Dedifferentiated amniotic fluid mesenchymal stem cell (primary cell): Measurements from ENCODE around the gene THBS1.

Experiments used
- DNase-seq: peaks from one replicate; pipeline ENCODE4 v3.0.0-alpha.2; 2016; ENCODE audit errors: extremely low spot score

The THBS1 gene

DNA sequence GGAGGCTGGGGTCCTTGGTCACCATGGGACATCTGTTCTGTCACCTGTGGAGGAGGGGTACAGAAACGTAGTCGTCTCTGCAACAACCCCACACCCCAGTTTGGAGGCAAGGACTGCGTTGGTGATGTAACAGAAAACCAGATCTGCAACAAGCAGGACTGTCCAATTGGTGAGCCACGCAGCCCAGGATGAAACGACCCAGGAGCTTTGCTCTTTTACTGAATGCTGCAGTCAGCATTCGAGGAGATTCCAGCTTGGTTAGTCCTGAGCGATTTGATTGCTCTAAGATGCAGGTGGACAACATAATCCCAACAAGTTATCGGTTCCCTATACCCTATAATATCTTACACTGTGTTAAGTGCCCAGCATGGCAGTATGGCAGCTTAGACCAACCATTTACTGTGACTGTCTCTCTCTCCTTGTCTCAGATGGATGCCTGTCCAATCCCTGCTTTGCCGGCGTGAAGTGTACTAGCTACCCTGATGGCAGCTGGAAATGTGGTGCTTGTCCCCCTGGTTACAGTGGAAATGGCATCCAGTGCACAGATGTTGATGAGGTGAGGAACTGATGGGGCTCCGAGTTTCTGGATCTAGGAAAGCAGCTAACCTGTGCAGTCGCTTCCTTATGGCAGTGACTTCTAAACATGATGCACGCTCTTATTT, 7.8 kb downstream of the THBS1 start:
- peak; percentile 17 for DNase-seq

DNA sequence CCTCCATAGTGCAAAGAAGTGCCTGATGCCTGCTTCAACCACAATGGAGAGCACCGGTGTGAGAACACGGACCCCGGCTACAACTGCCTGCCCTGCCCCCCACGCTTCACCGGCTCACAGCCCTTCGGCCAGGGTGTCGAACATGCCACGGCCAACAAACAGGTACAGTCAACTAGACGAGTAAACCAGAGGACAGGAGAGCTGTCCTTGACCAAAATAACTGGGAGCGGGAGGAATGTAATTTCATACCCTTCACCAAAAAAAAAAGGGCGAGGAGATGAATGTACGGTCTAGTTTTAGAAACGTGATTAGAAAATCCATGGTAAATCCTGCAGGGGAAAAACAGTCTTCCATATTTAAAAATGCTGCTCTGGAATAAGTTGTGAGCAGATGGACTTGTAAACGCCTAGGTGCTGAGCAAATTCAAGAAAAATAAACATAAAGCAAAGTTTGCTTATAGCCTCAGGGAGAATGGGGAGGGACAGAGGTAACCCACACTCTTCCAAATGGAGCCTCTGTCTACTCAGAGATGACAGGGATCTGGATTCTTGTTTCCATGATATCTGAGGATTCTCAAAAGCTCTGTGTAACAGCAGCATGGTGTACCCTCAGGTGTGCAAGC, 8.4 kb downstream of the THBS1 start:
- peak; percentile 16 for DNase-seq

DNA sequence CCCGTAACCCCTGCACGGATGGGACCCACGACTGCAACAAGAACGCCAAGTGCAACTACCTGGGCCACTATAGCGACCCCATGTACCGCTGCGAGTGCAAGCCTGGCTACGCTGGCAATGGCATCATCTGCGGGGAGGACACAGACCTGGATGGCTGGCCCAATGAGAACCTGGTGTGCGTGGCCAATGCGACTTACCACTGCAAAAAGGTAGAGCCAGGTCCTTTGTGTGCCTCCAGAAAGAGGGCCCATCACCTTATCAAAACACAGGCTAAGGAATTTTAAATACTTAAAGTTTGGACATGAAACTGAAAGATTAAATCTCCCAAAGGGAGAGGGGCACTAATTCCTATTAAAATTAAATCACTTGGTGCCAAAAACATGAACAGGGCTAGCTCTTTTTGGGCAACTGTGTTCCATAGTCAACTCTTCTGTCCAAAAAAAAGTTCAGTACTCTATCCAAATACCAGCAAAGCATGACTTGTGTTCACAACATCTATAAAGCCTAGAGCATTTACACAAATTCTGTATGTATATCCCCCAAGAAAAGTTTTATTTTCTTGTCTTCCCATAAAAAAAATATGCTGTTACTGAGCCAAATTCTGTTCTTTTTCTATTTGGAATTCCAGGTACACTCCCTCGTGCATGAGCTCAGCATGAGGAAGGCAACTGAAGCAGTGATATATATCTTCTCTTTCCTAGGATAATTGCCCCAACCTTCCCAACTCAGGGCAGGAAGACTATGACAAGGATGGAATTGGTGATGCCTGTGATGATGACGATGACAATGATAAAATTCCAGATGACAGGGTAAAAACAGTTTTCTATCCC, 9.2 kb downstream of the THBS1 start:
- peak; percentile 31 for DNase-seq

DNA sequence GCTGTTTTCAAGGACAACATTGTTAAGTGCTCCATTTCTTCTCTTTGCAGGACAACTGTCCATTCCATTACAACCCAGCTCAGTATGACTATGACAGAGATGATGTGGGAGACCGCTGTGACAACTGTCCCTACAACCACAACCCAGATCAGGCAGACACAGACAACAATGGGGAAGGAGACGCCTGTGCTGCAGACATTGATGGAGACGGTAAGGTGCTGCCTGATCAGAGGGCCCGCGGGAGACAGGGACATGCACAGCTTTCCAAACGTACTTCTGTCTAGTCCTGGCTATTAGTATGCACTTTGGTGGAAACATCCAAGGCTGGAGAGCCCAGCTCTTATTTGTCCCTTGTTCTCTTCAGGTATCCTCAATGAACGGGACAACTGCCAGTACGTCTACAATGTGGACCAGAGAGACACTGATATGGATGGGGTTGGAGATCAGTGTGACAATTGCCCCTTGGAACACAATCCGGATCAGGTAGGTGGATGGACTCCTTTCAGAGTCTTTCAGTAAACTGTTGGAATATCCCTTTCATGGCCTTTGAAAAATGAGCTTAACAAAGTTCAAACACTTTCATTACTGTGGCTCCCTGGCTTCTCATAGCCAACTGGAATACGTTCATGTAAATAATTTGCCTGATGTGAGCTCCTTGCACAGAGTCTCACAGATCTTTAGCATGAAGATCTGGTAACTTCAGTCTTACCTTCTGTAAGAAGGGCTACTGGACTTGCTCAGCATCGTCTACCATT, 10.4 kb downstream of the THBS1 start:
- DNase-seq: peak; percentile 16

DNA sequence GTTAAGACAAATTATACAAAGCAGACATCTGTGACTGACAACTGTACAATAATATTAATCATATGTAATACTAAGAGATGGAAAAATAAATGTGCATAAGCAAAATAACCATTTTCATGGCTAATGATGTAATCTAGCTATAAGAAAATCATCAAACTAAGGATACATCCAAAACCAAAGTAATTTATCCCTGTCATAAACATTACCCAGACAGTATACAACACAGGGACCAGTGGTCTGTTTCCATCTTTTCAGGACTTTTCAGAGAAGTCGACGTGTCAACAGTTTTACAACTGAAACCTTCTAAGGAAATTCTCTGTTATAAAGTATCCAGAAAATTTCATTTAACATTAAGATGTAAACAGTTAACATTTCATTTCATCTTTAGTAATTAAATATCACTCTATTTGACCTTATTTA, 11.0 kb downstream of the THBS1 start:
- peak; percentile 49 for DNase-seq

DNA sequence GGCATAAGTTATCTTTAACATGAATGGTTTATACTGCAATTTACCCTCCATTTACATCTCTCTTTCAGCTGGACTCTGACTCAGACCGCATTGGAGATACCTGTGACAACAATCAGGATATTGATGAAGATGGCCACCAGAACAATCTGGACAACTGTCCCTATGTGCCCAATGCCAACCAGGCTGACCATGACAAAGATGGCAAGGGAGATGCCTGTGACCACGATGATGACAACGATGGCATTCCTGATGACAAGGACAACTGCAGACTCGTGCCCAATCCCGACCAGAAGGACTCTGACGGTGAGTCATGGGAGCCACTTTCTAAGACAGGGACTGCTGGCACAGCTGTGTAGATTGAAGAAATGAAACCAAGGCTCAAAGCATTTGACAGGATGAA, 11.6 kb downstream of the THBS1 start:
- DNase-seq: peak; percentile 38

DNA sequence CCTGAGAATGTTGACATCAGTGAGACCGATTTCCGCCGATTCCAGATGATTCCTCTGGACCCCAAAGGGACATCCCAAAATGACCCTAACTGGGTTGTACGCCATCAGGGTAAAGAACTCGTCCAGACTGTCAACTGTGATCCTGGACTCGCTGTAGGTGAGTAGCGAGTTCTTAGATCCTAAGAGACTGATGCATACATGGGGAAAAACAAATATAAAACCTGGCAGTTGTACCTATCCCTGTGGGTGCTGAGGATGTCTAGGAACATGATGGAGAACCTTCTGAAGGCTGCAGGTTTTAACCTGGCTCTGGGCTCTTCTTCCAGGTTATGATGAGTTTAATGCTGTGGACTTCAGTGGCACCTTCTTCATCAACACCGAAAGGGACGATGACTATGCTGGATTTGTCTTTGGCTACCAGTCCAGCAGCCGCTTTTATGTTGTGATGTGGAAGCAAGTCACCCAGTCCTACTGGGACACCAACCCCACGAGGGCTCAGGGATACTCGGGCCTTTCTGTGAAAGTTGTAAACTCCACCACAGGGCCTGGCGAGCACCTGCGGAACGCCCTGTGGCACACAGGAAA, 12.3 kb downstream of the THBS1 start:
- DNase-seq: peak; percentile 18

DNA sequence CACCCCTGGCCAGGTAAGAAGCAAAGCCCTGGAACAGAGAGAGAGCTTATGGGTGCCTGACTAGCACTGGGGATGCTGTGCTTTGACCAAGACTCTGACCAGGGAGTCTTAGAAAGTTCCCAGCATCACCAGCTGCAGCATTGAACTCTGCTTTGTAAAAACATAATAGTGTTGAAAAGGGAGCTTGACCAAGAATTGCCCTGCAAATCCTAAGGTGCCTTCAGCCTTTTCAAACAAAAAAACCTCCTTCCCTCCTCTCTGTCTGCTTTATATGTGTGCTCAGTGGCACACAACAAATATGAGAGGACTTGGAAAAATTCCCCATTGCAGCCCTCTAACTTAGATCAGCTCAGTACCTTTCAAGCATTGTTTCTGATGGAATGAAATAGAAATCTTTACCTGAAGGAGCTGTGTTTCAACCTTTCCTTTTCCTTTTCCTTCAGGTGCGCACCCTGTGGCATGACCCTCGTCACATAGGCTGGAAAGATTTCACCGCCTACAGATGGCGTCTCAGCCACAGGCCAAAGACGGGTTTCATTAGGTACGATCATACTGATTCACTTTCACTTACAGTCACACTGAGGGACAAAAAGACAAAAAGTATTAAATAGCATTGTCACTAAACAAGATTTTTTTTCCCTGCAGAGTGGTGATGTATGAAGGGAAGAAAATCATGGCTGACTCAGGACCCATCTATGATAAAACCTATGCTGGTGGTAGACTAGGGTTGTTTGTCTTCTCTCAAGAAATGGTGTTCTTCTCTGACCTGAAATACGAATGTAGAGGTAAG, 13.0 kb downstream of the THBS1 start:
- no peak for DNase-seq

DNA sequence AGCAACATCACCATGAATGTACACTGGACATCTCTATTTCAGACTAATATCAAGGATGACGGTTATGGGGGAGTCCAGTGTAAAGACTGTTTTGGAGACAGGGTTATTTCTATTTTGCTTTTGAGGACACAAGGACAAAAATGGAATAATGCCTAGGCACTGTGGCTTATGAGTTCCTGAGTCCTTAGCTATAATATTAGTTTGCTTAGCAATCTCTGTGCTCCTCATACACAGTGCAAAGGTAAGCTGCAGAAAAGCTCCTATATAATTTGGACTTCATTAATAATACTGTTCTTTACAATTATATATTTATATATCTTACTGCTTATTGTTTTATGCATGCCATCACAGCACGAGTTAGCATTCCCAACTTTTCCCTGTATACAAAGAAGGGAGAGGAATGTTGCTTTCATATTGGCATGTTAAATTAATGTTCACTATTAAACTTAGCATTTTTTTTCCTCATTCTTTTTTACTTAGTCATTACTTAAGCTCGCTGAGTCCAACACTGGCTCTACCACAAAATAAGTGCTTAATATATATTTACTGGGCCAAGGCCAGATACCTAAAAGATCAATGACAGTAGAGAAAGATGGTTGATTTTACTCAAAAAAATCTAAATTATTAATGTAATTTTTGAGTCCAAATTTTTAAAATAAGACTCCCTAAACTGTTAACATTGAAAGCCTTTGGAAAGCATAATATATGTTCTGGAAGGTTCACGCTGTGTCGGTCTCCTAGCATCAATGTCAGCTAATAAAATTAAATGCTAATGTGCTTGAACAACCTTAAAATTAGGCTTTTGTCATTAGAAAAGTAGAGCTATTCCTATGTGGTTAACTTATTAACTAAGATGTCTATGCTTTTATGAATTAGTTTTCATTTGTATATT, 13.8 kb downstream of the THBS1 start:
- DNase-seq: peak; percentile 42

DNA sequence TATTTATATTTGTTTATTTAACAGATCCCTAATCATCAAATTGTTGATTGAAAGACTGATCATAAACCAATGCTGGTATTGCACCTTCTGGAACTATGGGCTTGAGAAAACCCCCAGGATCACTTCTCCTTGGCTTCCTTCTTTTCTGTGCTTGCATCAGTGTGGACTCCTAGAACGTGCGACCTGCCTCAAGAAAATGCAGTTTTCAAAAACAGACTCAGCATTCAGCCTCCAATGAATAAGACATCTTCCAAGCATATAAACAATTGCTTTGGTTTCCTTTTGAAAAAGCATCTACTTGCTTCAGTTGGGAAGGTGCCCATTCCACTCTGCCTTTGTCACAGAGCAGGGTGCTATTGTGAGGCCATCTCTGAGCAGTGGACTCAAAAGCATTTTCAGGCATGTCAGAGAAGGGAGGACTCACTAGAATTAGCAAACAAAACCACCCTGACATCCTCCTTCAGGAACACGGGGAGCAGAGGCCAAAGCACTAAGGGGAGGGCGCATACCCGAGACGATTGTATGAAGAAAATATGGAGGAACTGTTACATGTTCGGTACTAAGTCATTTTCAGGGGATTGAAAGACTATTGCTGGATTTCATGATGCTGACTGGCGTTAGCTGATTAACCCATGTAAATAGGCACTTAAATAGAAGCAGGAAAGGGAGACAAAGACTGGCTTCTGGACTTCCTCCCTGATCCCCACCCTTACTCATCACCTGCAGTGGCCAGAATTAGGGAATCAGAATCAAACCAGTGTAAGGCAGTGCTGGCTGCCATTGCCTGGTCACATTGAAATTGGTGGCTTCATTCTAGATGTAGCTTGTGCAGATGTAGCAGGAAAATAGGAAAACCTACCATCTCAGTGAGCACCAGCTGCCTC, 14.7 kb downstream of the THBS1 start:
- peak; percentile 34 for DNase-seq

DNA sequence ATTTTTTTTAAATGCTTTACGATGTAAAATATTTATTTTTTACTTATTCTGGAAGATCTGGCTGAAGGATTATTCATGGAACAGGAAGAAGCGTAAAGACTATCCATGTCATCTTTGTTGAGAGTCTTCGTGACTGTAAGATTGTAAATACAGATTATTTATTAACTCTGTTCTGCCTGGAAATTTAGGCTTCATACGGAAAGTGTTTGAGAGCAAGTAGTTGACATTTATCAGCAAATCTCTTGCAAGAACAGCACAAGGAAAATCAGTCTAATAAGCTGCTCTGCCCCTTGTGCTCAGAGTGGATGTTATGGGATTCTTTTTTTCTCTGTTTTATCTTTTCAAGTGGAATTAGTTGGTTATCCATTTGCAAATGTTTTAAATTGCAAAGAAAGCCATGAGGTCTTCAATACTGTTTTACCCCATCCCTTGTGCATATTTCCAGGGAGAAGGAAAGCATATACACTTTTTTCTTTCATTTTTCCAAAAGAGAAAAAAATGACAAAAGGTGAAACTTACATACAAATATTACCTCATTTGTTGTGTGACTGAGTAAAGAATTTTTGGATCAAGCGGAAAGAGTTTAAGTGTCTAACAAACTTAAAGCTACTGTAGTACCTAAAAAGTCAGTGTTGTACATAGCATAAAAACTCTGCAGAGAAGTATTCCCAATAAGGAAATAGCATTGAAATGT, 15.6 kb downstream of the THBS1 start:
- peak; percentile 54 for DNase-seq

DNA sequence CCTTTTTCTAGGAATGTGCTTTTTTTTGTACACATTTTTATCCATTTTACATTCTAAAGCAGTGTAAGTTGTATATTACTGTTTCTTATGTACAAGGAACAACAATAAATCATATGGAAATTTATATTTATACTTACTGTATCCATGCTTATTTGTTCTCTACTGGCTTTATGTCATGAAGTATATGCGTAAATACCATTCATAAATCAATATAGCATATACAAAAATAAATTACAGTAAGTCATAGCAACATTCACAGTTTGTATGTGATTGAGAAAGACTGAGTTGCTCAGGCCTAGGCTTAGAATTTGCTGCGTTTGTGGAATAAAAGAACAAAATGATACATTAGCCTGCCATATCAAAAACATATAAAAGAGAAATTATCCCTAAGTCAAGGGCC, 16.5 kb downstream of the THBS1 start:
- no peak for DNase-seq

DNA sequence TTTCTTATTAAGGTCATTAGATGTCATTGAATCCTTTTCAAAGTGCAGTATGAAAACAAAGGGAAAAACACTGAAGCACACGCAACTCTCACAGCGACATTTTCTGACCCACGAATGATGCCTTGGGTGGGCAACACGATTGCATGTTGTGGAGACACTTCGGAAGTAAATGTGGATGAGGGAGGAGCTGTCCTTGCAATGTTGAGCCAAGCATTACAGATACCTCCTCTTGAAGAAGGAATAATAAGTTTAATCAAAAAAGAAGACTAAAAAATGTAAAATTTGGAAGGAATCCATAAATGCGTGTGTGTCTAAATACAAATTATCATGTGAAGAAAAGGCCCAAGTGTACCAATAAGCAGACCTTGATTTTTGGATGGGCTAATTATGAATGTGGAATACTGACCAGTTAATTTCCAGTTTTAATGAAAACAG, 16.9 kb downstream of the THBS1 start:
- peak; percentile 91 for DNase-seq

DNA sequence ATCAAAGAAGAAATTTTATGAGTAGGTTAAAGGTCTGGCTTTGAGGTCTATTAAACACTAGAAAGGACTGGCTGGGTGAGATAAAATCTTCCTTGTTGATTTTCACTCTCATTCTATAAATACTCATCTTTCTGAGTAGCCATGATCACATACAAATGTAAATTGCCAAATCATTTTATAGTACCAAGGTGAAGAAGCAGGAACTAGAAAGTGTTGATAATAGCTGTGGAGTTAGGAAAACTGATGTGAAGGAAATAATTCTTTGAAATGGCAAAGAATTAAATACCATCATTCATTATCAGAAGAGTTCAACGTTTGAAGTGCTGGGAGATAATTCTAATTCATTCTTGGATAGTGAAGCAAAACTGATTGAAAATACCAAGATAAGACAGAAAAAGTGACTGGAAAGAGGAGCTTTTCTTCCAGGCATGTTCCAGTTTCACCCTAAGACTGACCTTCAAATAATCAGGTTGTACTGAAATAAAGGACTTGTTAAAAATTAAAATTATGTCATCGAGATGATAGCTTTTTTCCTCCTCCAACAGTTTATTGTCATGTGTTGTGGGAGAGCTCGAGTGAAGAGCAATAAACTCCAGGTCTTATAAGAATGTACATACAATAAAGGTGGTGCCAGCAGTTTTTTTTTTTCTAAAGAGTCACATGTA, 17.4 kb downstream of the THBS1 start:
- DNase-seq: peak; percentile 80

DNA sequence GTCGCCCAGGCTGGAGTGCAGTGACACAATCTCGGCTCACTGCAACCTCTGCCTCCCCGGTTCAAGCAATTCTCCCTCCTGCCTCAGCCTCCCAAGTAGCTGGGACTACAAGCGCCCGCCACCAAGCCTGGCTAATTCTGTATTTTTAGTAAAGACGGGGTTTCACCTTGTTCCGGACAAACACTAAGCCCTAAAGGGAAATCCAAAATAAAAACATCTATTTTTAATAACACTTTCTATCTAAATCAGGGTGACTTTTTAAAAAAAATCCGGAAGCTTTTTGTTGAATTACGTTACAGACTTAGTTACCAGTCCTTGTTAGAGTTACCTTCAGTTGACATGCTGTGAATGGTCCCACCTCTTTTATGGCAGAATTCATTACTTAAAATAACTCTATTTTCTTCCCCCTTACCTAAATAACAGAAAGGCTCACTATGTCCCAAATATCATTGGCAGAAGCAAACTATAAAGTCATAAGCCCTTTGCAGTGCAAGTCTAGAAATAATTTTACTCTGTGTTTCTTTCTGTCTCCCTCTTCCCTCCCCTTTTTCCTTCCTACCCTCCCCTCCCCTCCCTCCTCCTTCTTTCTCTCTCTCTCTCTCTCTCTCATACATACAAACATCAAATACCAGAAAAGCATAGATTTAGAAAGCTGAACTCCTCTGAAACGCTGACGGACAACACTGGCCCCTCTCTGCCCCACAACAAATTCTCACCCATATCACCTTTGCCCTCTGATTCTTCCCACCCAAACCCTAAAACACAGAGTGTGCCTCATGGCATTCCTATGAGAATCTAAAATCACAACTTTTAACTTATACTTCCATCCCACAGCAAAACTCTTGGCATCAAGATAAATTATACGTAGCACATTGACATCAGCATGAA, 18.3 kb downstream of the THBS1 start:
- DNase-seq: peak; percentile 45

DNA sequence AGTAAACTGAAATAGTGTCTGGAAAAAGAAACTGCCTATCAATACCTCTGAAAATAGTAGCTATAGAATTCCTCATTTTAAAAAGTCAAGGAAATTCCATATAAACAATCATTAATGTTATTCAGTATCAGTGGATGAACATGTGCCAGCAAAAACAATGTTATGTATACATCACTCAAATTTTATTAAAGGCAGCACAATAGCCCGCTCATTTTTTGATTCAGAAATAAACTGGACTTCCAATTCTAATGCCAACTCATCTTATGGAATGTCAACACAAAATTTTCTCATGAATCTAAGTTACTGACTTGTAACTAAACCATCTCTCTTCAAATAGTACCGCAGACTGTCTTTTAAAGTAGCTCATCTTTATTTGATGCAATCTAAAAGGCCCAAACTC, 19.0 kb downstream of the THBS1 start:
- DNase-seq: no peak

DNA sequence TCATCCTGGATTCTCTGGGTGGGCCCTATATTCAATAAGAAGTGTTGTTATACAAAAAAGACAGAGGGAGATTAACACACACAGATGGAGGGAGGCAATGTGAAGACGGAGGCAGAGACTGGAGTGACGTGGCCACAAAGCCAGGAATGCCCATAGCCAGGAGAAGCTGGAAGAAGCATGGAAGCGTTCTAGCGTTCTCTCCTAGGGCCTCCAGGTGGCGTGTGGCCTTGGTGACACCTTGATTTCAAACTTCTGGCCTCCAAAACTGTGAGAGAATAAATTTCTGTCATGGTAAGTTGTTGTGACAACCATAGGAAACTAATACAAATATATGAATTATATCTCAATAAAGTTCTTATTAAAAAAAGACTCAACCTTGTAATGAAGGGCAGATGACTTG, 21.3 kb downstream of the THBS1 start:
- DNase-seq: no peak
